Panc1 (cell line): ENCODE measurements around the gene UNC80. TPM values are rescaled to one million over a fixed set of nuclear protein-coding genes. Genes with fewer than 3 reads are reported as not detected.

Source experiments
- ATAC-seq: fragments of 200-7000 bp; cut with Tn5 transposase; 2 replicates; pipeline ENCODE4 v1.9.1; 2020; ENCODE audit warnings: mild to moderate bottlenecking, moderate library complexity
- BruUV-seq: library from RNA; stranded (reverse); fragments of 400-500 nt; replicated peaks from 2 replicates; lab custom pipeline; 2021; lab: Mats Ljungman, UMichigan
- CTCF ChIA-PET: fragments of 300-600 bp; sonication (Branson Sonifier 250); formaldehyde crosslinking; loops from one replicate; lab custom pipeline; 2022; ENCODE audit warnings: antibody characterized with exemption; lab: Charles Lee
- POLR2A ChIA-PET: fragments of 300-600 bp; sonication (Branson Sonifier 250); formaldehyde crosslinking; loops from one replicate; lab custom pipeline; 2022; ENCODE audit warnings: antibody characterized with exemption; lab: Charles Lee
- DNase-seq: peaks from one replicate; pipeline ENCODE4 v3.0.0-alpha.2; 2010; ENCODE audit warnings: low read depth, low spot score
- H3K27ac ChIP-seq: 2 replicates; pipeline ENCODE4 v1.5.1; 2011; ENCODE audit warnings: mild to moderate bottlenecking, low read length, inconsistent platforms
- H3K27me3 ChIP-seq: fragments of 200-500 bp; sonication (Bioruptor generic); 2 replicates; pipeline ENCODE4 v1.6.0; 2014; ENCODE audit warnings: low read length, inconsistent platforms; ENCODE audit not compliant: control insufficient read depth, insufficient read depth
- H3K36me3 ChIP-seq: fragments of 200-500 bp; sonication (Bioruptor generic); 2 replicates; pipeline ENCODE4 v1.5.1; 2014; ENCODE audit warnings: inconsistent platforms, mild to moderate bottlenecking, low read length, moderate library complexity; ENCODE audit not compliant: control insufficient read depth, insufficient read depth
- H3K4me1 ChIP-seq: 2 replicates; pipeline ENCODE4 v1.5.1; 2011; ENCODE audit warnings: inconsistent platforms, mild to moderate bottlenecking, low read length, moderate library complexity; ENCODE audit not compliant: control insufficient read depth, insufficient read depth
- H3K4me3 ChIP-seq, 2 experiments: 2 replicates each; pipeline ENCODE4 v1.5.1; 2011 to 2012; ENCODE audit warnings: low read depth in 2 of 2, low read length in 2 of 2, mild to moderate bottlenecking in 2 of 2, inconsistent platforms in 1 of 2, moderate library complexity in 1 of 2
- H3K9me3 ChIP-seq: fragments of 200-500 bp; sonication (Bioruptor generic); 2 replicates; pipeline ENCODE4 v1.5.1; 2014; ENCODE audit warnings: low read depth, mild to moderate bottlenecking, inconsistent platforms, low read length, moderate library complexity; ENCODE audit not compliant: control insufficient read depth, insufficient read depth
- CTCF ChIP-seq: fragments of 450-650 bp; IDR thresholded peaks from 2 replicates; pipeline ENCODE4 v1.5.1; 2017; ENCODE audit warnings: mild to moderate bottlenecking
- POLR2AphosphoS5 ChIP-seq: IDR thresholded peaks from 2 replicates; pipeline ENCODE4 v1.6.1; 2012; ENCODE audit warnings: mild to moderate bottlenecking, low read depth, low read length, moderate library complexity
- REST ChIP-seq, 2 experiments: IDR thresholded peaks; 2 replicates each; pipeline ENCODE4 v1.6.1; 2011 to 2012; ENCODE audit warnings: low read depth in 2 of 2, control low read depth in 1 of 2, low read length in 1 of 2, mild to moderate bottlenecking in 1 of 2, moderate library complexity in 1 of 2; ENCODE audit not compliant: insufficient read depth in 1 of 2
- SIN3A ChIP-seq: IDR thresholded peaks from 2 replicates; pipeline ENCODE4 v1.6.1; 2012; ENCODE audit warnings: low read depth, mild to moderate bottlenecking, low read length, moderate library complexity, borderline replicate concordance; ENCODE audit not compliant: insufficient read depth
- TCF7L2 ChIP-seq: IDR thresholded peaks from 2 replicates; pipeline ENCODE4 v1.6.1; 2011; ENCODE audit warnings: mild to moderate bottlenecking, low read depth, low read length, inconsistent platforms
- in situ Hi-C: cut with HindIII; loops from 2 replicates; pipeline ENCODE4 v1.10.0; 2016; ENCODE audit warnings: low sequenced_read_pairs, low pct_unique_long_range_greater_than_20kb
- intact Hi-C: fragments of 100-400 bp; cut with micrococcal nuclease; formaldehyde crosslinking; loops from one replicate; pipeline ENCODE4 v1.10.0; 2022; ENCODE audit not compliant: unreplicated experiment
- total RNA-seq: library from RNA; stranded (reverse); gene quantifications from one replicate; pipeline ENCODE4 v1.2.1, GENCODE V29; 2021; ENCODE audit not compliant: unreplicated experiment

Gene UNC80
- total RNA-seq, 1 experiment from 2014 or later: 0.08 TPM

GRCh38 chr2:209969692-209970091 lies 198.1 kb downstream of the UNC80 start:
- ATAC-seq: no peak
- BruUV-seq: no TSS peak
- no peaks in the 10 kb centered on the region for H3K4me1 ChIP-seq
- H3K9me3 ChIP-seq: no peaks in the 10 kb centered on the region
- H3K4me3 ChIP-seq: no peak overlapping the region
- TF ChIP-seq CTCF (no peak), POLR2AphosphoS5 (no peak), TCF7L2 (no peak), REST (IDR thresholded peaks at IDR 0.05; ENCODE audit: insufficient read depth in 1 of 2, low read depth in 2 of 2, low read length in 1 of 2) (no peak), SIN3A (no peak)
- H3K27me3 ChIP-seq: peaks cover 3% of the 10 kb centered on the region; the same call in 1 of the 2 replicates
- DNase-seq: no peak
- intact Hi-C loops (loop anchor here (10.0 kb wide), 1 partner anchor 545 kb away; the partner anchor contains the start of gene MAP2), in situ Hi-C loops (no loop called here)
- H3K36me3 ChIP-seq: no peaks in the 10 kb centered on the region
- POLR2A ChIA-PET: no interaction called here
- no peak overlapping the region for H3K27ac ChIP-seq
- CTCF ChIA-PET: no interaction called here

- in situ Hi-C loops (no loop called here), intact Hi-C loops (no loop called here)
- H3K27ac ChIP-seq: no peak overlapping the region
- H3K27me3 ChIP-seq: peaks cover 3% of the 10 kb centered on the region
- CTCF ChIA-PET: no interaction called here
- no peaks in the 10 kb centered on the region for H3K4me1 ChIP-seq
- no peak for ATAC-seq
- POLR2A ChIA-PET: no interaction called here
- no peak overlapping the region for H3K4me3 ChIP-seq
- H3K9me3 ChIP-seq: no peaks in the 10 kb centered on the region
- no peaks in the 10 kb centered on the region for H3K36me3 ChIP-seq
- no TSS peak for BruUV-seq
- no peak for DNase-seq
- no peak for TF ChIP-seq POLR2AphosphoS5
- no peak for TF ChIP-seq TCF7L2
- TF ChIP-seq REST (IDR thresholded peaks at IDR 0.05; ENCODE audit: insufficient read depth in 1 of 2, low read depth in 2 of 2, low read length in 1 of 2): no peak
- no peak for TF ChIP-seq SIN3A
- TF ChIP-seq CTCF: no peak
These were observed 198.6 kb downstream of the UNC80 start for GRCh38 chr2:209970271-209970670.
